Measurements from ENCODE around the gene R3HDML. TPM values are rescaled to one million over a fixed set of nuclear protein-coding genes. Genes with fewer than 3 reads are reported as not detected.

The R3HDML gene
- total RNA-seq, 1 donor from 2014 or later: not detected

DNA sequence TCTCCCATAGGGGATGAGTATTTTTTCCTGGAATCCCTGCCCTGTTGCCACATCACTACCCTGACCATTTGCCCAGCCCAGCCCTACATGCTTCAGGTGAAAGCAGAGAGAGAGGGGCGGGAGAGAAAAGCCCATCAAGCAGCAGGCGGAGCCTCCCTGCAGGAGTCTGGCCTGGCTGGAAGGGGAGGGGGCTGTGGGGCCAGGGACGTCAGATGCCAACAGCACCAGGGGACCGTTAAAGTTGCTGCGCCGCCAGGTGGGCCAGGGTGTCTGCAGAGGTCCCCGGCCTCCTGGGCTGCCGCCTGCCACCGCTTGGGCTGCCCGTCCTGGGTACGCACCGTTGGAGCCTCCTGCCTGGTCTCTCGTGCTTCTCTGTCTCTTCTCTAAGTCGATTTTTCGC, 757 bp upstream of the R3HDML start:
- TF ChIP-seq, protein P1, sequence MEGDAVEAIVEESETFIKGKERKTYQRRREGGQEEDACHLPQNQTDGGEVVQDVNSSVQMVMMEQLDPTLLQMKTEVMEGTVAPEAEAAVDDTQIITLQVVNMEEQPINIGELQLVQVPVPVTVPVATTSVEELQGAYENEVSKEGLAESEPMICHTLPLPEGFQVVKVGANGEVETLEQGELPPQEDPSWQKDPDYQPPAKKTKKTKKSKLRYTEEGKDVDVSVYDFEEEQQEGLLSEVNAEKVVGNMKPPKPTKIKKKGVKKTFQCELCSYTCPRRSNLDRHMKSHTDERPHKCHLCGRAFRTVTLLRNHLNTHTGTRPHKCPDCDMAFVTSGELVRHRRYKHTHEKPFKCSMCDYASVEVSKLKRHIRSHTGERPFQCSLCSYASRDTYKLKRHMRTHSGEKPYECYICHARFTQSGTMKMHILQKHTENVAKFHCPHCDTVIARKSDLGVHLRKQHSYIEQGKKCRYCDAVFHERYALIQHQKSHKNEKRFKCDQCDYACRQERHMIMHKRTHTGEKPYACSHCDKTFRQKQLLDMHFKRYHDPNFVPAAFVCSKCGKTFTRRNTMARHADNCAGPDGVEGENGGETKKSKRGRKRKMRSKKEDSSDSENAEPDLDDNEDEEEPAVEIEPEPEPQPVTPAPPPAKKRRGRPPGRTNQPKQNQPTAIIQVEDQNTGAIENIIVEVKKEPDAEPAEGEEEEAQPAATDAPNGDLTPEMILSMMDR (IDR thresholded peaks at IDR 0.05): no peak
- TF ChIP-seq EZH2phosphoT487 (IDR thresholded peaks at IDR 0.05) (no peak), EZH2 (IDR thresholded peaks at IDR 0.05) (no peak)
- Histone ChIP-seq H3K4me3 (peak overlapping the region; percentile 27), H3K4me1 (peaks cover 8% of the 10 kb centered on the region), H3K27me3 (no peaks in the 10 kb centered on the region), H3K27ac (no peak overlapping the region), H2AFZ (replicated peaks) (peak overlapping the region; percentile 73), H3K9me3 (ENCODE audit: low read depth) (no peaks in the 10 kb centered on the region), H3K36me3 (no peaks in the 10 kb centered on the region), H4K20me1 (ENCODE audit: low read depth) (no peaks in the 10 kb centered on the region), H3K4me2 (peak overlapping the region; percentile 72), H3F3A (ENCODE audit: low read depth) (no peaks in the 10 kb centered on the region), H3K9ac (no peak overlapping the region), H3K79me2 (ENCODE audit: low read depth) (no peaks in the 10 kb centered on the region)
- peaks cover 16% of the 10 kb centered on the region for H3K4me1 Mint-ChIP-seq
- no peaks in the 10 kb centered on the region for H3K9me3 Mint-ChIP-seq
- peak; percentile 67 for DNase-seq (ENCODE audit: low spot score)
- H3K27ac Mint-ChIP-seq: peak overlapping the region; percentile 5
- H3K4me3 Mint-ChIP-seq: peak overlapping the region; percentile 39
- no peaks in the 10 kb centered on the region for H3K36me3 Mint-ChIP-seq
- H3K27me3 Mint-ChIP-seq (ENCODE audit: insufficient read depth, low read depth): peaks cover 11% of the 10 kb centered on the region

DNA sequence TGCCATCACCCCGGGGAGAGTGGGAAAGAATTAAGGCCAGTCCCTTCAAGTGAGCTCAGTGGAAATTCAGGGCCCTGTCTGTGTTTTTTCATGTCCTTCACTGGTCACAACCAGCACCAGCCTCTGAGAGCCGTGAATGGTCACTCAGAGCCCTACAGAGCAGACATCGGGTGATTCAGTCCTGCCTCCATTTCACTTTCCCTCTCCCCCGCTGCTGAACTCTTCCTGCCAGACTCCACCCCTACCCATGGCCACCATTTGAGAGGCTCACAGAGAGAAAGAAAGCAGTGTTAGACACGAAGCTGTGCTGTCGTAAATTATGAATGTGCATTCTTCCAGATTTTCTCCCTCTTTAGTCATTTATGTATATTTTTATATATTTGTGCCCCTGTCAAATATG, 5.4 kb downstream of the R3HDML start:
- no peaks in the 10 kb centered on the region for H3K4me1 ChIP-seq
- H3K4me1 Mint-ChIP-seq: peaks cover 8% of the 10 kb centered on the region
- no peaks in the 10 kb centered on the region for H4K20me1 ChIP-seq (ENCODE audit: low read depth)
- DNase-seq (ENCODE audit: low spot score): no peak
- H3K36me3 Mint-ChIP-seq: no peaks in the 10 kb centered on the region
- peak overlapping the region; percentile 47 for H2AFZ ChIP-seq (replicated peaks)
- H3K36me3 ChIP-seq: no peaks in the 10 kb centered on the region
- peaks cover 8% of the 10 kb centered on the region for H3K27me3 Mint-ChIP-seq (ENCODE audit: insufficient read depth, low read depth)
- no peaks in the 10 kb centered on the region for H3K79me2 ChIP-seq (ENCODE audit: low read depth)
- H3K9ac ChIP-seq: no peak overlapping the region
- TF ChIP-seq EZH2 (IDR thresholded peaks at IDR 0.05) (no peak), EZH2phosphoT487 (IDR thresholded peaks at IDR 0.05) (no peak)
- TF ChIP-seq, protein P1 (IDR thresholded peaks at IDR 0.05): no peak
- no peak overlapping the region for H3K27ac ChIP-seq
- peak overlapping the region; percentile 35 for H3K27ac Mint-ChIP-seq
- no peak overlapping the region for H3K4me3 Mint-ChIP-seq
- H3K9me3 Mint-ChIP-seq: no peaks in the 10 kb centered on the region
- H3K9me3 ChIP-seq (ENCODE audit: low read depth): no peaks in the 10 kb centered on the region
- H3K27me3 ChIP-seq: no peaks in the 10 kb centered on the region
- H3K4me3 ChIP-seq: no peak overlapping the region
- H3F3A ChIP-seq (ENCODE audit: low read depth): no peaks in the 10 kb centered on the region
- no peak overlapping the region for H3K4me2 ChIP-seq

DNA sequence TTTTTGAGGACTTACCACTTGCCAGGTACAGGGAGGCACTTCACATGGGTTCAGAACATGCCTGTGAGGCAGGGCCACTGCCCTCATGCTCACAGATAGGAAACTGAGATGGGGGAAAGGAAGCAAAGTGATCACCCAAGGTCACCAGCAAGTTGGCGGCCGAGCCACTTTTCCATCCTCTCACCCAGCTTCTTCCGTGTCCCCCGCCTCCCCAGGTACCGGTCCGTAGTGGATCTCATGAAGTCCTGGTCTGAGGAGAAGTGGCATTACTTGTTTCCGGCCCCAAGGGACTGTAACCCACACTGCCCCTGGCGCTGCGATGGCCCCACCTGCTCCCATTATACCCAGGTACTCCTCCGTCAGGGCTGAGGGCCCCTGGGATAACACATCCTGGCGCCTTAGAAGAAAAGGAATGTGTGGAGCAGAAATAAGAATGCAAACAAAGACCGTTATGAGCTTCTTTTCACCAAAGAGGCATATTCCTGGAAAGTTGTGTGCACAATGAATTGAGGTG, 6.4 kb downstream of the R3HDML start:
- peaks cover 8% of the 10 kb centered on the region for H3K27me3 Mint-ChIP-seq (ENCODE audit: insufficient read depth, low read depth)

More for the DNA sequence above, 6.4 kb downstream of the R3HDML start:
- H3K27ac ChIP-seq: no peak overlapping the region
- H3K4me3 ChIP-seq: no peak overlapping the region
- H3K36me3 ChIP-seq: no peaks in the 10 kb centered on the region
- H3K27me3 ChIP-seq: no peaks in the 10 kb centered on the region
- H4K20me1 ChIP-seq (ENCODE audit: low read depth): no peaks in the 10 kb centered on the region
- no peak overlapping the region for H3K9ac ChIP-seq
- Mint-ChIP-seq H3K36me3 (no peaks in the 10 kb centered on the region), H3K4me1 (peaks cover 8% of the 10 kb centered on the region), H3K9me3 (no peaks in the 10 kb centered on the region), H3K4me3 (no peak overlapping the region), H3K27ac (no peak overlapping the region)
- no peaks in the 10 kb centered on the region for H3K4me1 ChIP-seq
- no peak for DNase-seq (ENCODE audit: low spot score)
- no peak overlapping the region for H2AFZ ChIP-seq (replicated peaks)
- H3F3A ChIP-seq (ENCODE audit: low read depth): no peaks in the 10 kb centered on the region
- no peaks in the 10 kb centered on the region for H3K9me3 ChIP-seq (ENCODE audit: low read depth)
- TF ChIP-seq, protein P1 (IDR thresholded peaks at IDR 0.05): no peak
- H3K79me2 ChIP-seq (ENCODE audit: low read depth): no peaks in the 10 kb centered on the region
- no peak overlapping the region for H3K4me2 ChIP-seq

All from neural progenitor cell (in vitro differentiated cells).